OCI-LY3 (cell line): Measurements from ENCODE around the gene KHDC4.
A peak's percentile ranks its signal among the peaks of the same experiment; 100 is the strongest.

Experiments used
- H2AFZ ChIP-seq: fragments of 200-600, 300-600 bp; shearing (Covaris generic); 2 replicates; pipeline ENCODE4 v1.6.0; 2014; ENCODE audit warnings: antibody characterized with exemption, low read depth, low read length
- H3K27ac ChIP-seq: fragments of 200-600, 300-600 bp; sonication (generic); 2 replicates; pipeline ENCODE4 v1.5.1; 2014; ENCODE audit warnings: mild to moderate bottlenecking, low read length, moderate library complexity, mixed read lengths
- H3K27me3 ChIP-seq: fragments of 200-600, 300-600 bp; sonication (generic); 2 replicates; pipeline ENCODE4 v1.6.1; 2014; ENCODE audit warnings: low read depth, low read length, mixed read lengths
- H3K36me3 ChIP-seq: fragments of 200-600, 300-600 bp; sonication (generic); replicated peaks from 2 replicates; pipeline ENCODE3; 2014; ENCODE audit warnings: low read depth, low read length, mixed read lengths
- H3K4me1 ChIP-seq: fragments of 300-600, 200-600 bp; sonication (generic); 2 replicates; pipeline ENCODE4 v1.6.1; 2014; ENCODE audit warnings: low read length, mixed read lengths
- H3K4me2 ChIP-seq: fragments of 200-600, 300-600 bp; sonication (generic); 2 replicates; pipeline ENCODE4 v1.6.1; 2014; ENCODE audit warnings: low read length, mixed read lengths
- H3K4me3 ChIP-seq: fragments of 300-600, 200-600 bp; sonication (generic); 2 replicates; pipeline ENCODE4 v1.5.1; 2014; ENCODE audit warnings: antibody characterized with exemption, mild to moderate bottlenecking, low read length, moderate library complexity
- H3K79me2 ChIP-seq: fragments of 300-600, 200-600 bp; shearing (Covaris generic); 2 replicates; pipeline ENCODE4 v1.6.1; 2014; ENCODE audit warnings: mild to moderate bottlenecking, low read length, mixed read lengths
- H3K9ac ChIP-seq: fragments of 300-600, 200-600 bp; shearing (Covaris generic); 2 replicates; pipeline ENCODE4 v1.6.0; 2014; ENCODE audit warnings: mild to moderate bottlenecking, low read length, moderate library complexity
- H3K9me3 ChIP-seq: fragments of 200-600, 300-600 bp; shearing (Covaris generic); 2 replicates; pipeline ENCODE4 v1.6.1; 2014; ENCODE audit warnings: low read length, mixed read lengths; ENCODE audit not compliant: insufficient read depth
- H4K20me1 ChIP-seq: fragments of 200-600, 300-600 bp; sonication (generic); 2 replicates; pipeline ENCODE4 v1.6.1; 2016; ENCODE audit warnings: low read length, mixed read lengths; ENCODE audit not compliant: insufficient read depth
- EZH2phosphoT487 ChIP-seq: fragments of 200-600 bp; shearing (Covaris generic); IDR thresholded peaks from 2 replicates; pipeline ENCODE4 v1.6.1; 2018; ENCODE audit warnings: antibody characterized with exemption, mixed run types, low read depth
- TF ChIP-seq, protein P1 (sequence below): fragments of 200-600, 300-600 bp; sonication (generic); IDR thresholded peaks from 2 replicates; pipeline ENCODE4 v1.5.1; 2014; ENCODE audit warnings: antibody characterized with exemption, low read length, low read depth

Gene KHDC4

DNA sequence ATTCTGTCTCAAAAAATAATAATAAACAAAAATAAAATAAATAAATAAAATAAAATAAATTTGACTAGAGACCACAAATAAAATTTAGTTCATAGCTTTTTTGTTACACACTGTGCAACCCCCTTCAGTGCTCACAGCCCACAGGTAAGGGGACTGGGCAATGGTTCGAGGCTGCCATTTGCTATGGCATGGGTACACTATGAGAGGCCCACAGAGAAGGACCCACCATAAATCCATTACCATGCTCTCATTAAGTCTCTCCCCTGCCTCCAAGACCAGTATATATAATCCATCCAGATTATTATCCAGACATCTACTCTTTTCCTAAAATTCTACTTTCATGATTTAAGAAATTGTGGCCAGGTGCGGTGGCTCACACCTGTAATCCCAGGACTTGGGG, 14.4 kb downstream of the KHDC4 start:
- no peaks in the 10 kb centered on the region for H3K27me3 ChIP-seq
- no peak overlapping the region for H3K9ac ChIP-seq
- no peaks in the 10 kb centered on the region for H3K4me1 ChIP-seq
- no peaks in the 10 kb centered on the region for H3K9me3 ChIP-seq
- peaks cover 41% of the 10 kb centered on the region for H3K79me2 ChIP-seq
- TF ChIP-seq EZH2phosphoT487: no peak
- TF ChIP-seq, protein P1, sequence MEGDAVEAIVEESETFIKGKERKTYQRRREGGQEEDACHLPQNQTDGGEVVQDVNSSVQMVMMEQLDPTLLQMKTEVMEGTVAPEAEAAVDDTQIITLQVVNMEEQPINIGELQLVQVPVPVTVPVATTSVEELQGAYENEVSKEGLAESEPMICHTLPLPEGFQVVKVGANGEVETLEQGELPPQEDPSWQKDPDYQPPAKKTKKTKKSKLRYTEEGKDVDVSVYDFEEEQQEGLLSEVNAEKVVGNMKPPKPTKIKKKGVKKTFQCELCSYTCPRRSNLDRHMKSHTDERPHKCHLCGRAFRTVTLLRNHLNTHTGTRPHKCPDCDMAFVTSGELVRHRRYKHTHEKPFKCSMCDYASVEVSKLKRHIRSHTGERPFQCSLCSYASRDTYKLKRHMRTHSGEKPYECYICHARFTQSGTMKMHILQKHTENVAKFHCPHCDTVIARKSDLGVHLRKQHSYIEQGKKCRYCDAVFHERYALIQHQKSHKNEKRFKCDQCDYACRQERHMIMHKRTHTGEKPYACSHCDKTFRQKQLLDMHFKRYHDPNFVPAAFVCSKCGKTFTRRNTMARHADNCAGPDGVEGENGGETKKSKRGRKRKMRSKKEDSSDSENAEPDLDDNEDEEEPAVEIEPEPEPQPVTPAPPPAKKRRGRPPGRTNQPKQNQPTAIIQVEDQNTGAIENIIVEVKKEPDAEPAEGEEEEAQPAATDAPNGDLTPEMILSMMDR: no peak
- peaks cover 6% of the 10 kb centered on the region for H4K20me1 ChIP-seq
- H3K4me2 ChIP-seq: no peak overlapping the region
- no peak overlapping the region for H3K4me3 ChIP-seq
- H3K27ac ChIP-seq: no peak overlapping the region
- H3K36me3 ChIP-seq: peaks cover 72% of the 10 kb centered on the region
- no peak overlapping the region for H2AFZ ChIP-seq

DNA sequence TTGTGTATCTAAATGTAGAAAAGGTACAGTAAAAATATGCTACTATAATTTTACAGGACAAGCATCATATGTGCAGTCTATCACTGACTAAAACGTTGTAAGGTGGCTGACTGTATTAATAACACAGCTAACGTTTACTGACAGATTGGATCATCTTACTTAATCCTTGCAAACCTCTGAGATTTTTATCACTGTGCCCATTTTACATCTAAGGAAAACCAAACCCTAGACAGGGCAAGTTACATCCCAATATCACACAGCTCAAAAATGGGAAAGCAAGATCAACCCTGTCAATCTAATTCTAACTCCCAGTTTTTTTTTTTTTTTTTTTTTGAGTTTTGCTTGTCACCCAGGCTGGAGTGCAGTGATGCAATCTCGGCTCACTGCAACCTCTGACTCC, 15.6 kb downstream of the KHDC4 start:
- no peak overlapping the region for H3K4me3 ChIP-seq
- no peak overlapping the region for H2AFZ ChIP-seq
- H3K9me3 ChIP-seq: no peaks in the 10 kb centered on the region
- H4K20me1 ChIP-seq: peaks cover 6% of the 10 kb centered on the region
- H3K9ac ChIP-seq: no peak overlapping the region
- no peaks in the 10 kb centered on the region for H3K27me3 ChIP-seq
- peaks cover 41% of the 10 kb centered on the region for H3K79me2 ChIP-seq
- no peak for TF ChIP-seq EZH2phosphoT487
- TF ChIP-seq, protein P1: no peak
- H3K4me2 ChIP-seq: no peak overlapping the region
- peaks cover under 1% of the 10 kb centered on the region; the same call in 1 of the 2 replicates for H3K4me1 ChIP-seq
- H3K36me3 ChIP-seq: peaks cover 79% of the 10 kb centered on the region
- no peak overlapping the region for H3K27ac ChIP-seq

DNA sequence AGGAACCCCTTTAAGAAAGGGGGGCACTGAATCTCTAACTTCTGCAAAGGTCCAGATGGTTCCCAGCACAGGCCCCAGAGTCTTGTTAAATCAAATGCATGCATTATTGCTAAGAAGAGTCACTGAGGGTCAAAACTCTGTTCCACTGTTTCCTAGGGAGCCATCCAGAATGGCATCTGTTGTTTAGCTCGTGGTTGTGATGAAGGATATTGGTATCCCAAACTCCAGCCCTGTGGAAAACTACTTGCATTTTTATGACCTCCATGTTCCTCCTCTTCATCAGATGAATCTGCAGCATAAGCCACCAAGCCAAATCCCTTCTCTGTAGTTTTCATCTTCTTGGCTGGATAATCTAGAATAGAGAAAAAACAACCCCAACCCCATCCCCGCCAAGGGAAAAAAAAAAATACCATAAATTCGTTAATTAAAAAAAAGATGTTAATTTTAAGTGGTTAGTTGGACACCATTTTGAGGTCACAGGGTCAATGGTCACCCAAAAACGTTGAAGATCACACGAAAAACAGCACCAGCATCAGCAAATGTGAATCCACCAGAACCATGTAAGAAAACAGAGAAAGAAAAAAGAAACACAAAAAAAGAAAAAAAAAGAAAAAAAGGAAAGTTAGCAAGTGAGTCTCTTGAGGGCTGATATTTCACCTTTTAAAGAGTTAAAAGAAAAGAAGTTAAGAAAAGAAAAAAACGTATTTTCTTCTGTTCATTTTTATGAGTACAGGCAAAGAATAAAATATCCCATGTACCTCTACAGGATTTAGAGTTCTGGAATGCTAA, 20.1 kb downstream of the KHDC4 start:
- Histone ChIP-seq H3K27ac (no peak overlapping the region), H3K36me3 (peaks cover 64% of the 10 kb centered on the region)

DNA sequence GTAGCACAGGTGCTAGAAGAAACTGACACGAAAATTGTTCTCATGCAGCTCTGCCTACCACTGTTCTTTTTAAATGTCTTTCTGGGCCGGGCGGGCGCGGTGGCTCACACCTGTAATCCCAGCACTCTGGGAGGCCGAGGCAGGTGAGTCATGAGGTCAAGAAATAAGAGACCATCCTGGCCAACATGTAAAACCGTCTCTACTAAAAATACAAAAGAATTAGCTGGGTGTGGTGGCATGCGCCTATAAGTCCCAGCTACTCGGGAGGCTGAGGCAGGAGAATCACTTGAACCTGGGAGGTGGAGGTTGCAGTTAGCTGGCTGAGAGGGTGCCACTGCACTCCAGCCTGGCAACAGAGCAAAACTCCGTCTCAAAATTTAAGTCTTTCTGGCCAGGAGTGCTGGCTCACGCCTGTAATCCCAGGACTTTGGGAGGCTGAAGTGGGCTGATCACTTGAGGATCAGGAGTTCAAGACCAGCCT, 22.1 kb downstream of the KHDC4 start:
- H4K20me1 ChIP-seq: no peaks in the 10 kb centered on the region
- H3K9ac ChIP-seq: peak overlapping the region; percentile 65; the same call in 1 of the 2 replicates
- H3K36me3 ChIP-seq: peaks cover 49% of the 10 kb centered on the region
- TF ChIP-seq, protein P1: no peak
- TF ChIP-seq EZH2phosphoT487: no peak
- H3K4me2 ChIP-seq: peak overlapping the region; percentile 75
- H2AFZ ChIP-seq: no peak overlapping the region
- no peaks in the 10 kb centered on the region for H3K27me3 ChIP-seq
- H3K79me2 ChIP-seq: peaks cover 7% of the 10 kb centered on the region
- H3K4me3 ChIP-seq: peak overlapping the region; percentile 81
- no peaks in the 10 kb centered on the region for H3K9me3 ChIP-seq
- peaks cover 27% of the 10 kb centered on the region for H3K4me1 ChIP-seq
- H3K27ac ChIP-seq: peak overlapping the region; percentile 79

More for the DNA sequence above, 20.1 kb downstream of the KHDC4 start:
- no peak overlapping the region for H3K4me3 ChIP-seq
- peaks cover 27% of the 10 kb centered on the region for H3K4me1 ChIP-seq
- no peak overlapping the region for H2AFZ ChIP-seq
- no peaks in the 10 kb centered on the region for H3K27me3 ChIP-seq
- peaks cover 15% of the 10 kb centered on the region for H3K79me2 ChIP-seq
- H3K9ac ChIP-seq: no peak overlapping the region
- H4K20me1 ChIP-seq: no peaks in the 10 kb centered on the region; the same call in 1 of the 2 replicates
- no peaks in the 10 kb centered on the region for H3K9me3 ChIP-seq
- TF ChIP-seq EZH2phosphoT487: no peak
- H3K4me2 ChIP-seq: no peak overlapping the region
